ENCODE results near the gene NUTM2G.
"Not testable (repeated sequence)": the region's sequence is repeated elsewhere in the genome, so short reads cannot be mapped to it uniquely, and the experiment has no call there.

Gene NUTM2G

GRCh38 chr9:96928543-96928942, at the start of gene NUTM2G:
NUTM2G (plus strand) TSS chr9:96928843; CDS start chr9:96929025, 182 bp downstream.
- not testable (repeated sequence) for H4K20me1 ChIP-seq (ENCODE audit: insufficient read depth); H3K4me1 ChIP-seq (ENCODE audit: low read depth, poor library complexity, severe bottlenecking)

DNA sequence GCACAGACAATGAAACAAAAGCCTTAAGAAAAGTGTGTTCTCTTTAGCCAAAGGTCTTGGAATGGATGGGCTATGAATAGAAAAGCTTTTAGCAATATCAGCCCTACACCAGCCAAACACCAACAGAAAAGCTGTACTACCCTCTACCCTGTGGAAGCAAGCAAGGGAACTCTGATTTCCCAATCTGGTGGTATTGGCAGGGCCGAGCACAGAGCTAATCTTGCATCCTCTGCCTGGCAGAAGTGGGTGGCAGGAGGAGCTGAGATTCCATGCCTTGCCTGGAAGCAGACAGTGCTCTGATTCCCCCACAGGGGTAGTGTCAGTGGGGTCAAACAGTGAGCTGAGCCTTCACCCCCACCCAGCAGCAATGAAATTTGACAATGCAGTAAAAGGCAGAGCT, 44.7 kb upstream of the NUTM2G start:
- no peak overlapping the region for H3K27ac ChIP-seq
- no peaks in the 10 kb centered on the region for H3K4me1 ChIP-seq (ENCODE audit: low read depth, poor library complexity, severe bottlenecking)
- H2AFZ ChIP-seq (ENCODE audit: low read depth), result no peak overlapping the region
- H3K36me3 ChIP-seq (ENCODE audit: insufficient read depth), result no peaks in the 10 kb centered on the region
- H3K4me2 ChIP-seq, result no peak overlapping the region
- no peaks in the 10 kb centered on the region for H3K79me2 ChIP-seq (ENCODE audit: insufficient read depth, low read depth)
- no peak overlapping the region for H3K4me3 ChIP-seq (IDR thresholded peaks at IDR 0.05; ENCODE audit: insufficient read depth, low read depth, low read length)
- no peaks in the 10 kb centered on the region for H4K20me1 ChIP-seq (ENCODE audit: insufficient read depth)
- H3K9ac ChIP-seq, result no peak overlapping the region
- TF ChIP-seq, protein P1, sequence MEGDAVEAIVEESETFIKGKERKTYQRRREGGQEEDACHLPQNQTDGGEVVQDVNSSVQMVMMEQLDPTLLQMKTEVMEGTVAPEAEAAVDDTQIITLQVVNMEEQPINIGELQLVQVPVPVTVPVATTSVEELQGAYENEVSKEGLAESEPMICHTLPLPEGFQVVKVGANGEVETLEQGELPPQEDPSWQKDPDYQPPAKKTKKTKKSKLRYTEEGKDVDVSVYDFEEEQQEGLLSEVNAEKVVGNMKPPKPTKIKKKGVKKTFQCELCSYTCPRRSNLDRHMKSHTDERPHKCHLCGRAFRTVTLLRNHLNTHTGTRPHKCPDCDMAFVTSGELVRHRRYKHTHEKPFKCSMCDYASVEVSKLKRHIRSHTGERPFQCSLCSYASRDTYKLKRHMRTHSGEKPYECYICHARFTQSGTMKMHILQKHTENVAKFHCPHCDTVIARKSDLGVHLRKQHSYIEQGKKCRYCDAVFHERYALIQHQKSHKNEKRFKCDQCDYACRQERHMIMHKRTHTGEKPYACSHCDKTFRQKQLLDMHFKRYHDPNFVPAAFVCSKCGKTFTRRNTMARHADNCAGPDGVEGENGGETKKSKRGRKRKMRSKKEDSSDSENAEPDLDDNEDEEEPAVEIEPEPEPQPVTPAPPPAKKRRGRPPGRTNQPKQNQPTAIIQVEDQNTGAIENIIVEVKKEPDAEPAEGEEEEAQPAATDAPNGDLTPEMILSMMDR (conservative IDR thresholded peaks at IDR 0.05; ENCODE audit: low read depth, low read length), result no peak
- H3K27me3 ChIP-seq (ENCODE audit: insufficient read depth, low read depth), result no peaks in the 10 kb centered on the region

More at GRCh38 chr9:96928543-96928942, at the start of gene NUTM2G:
- not testable (repeated sequence) for H3K4me2 ChIP-seq; H3K4me3 ChIP-seq (IDR thresholded peaks at IDR 0.05; ENCODE audit: insufficient read depth, low read depth, low read length); H3K27ac ChIP-seq; H3K9ac ChIP-seq; H3K27me3 ChIP-seq (ENCODE audit: insufficient read depth, low read depth); H3K79me2 ChIP-seq (ENCODE audit: insufficient read depth, low read depth); H2AFZ ChIP-seq (ENCODE audit: low read depth); H3K36me3 ChIP-seq (ENCODE audit: insufficient read depth)

DNA sequence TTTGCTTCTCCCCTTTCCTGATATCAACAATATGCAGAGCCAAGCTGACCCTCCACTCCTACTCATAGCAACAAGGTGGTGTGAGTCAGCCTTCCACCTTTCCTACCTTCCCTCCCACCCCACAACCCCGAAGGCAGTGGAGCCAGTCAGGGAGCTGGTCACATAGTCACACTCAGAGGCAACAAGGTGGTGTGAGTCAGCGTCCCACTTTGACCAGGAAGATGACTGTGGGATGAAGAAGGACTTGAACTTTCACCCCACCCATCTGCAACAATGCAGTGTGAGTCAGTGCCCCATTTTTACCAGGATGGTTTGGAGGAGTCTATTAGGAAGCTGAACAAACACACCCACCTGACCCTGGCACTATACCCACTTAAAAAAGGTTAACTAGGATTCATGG, 44.2 kb upstream of the NUTM2G start:
- H2AFZ ChIP-seq (ENCODE audit: low read depth), result no peak overlapping the region
- no peak overlapping the region for H3K27ac ChIP-seq
- no peaks in the 10 kb centered on the region for H3K27me3 ChIP-seq (ENCODE audit: insufficient read depth, low read depth)

GRCh38 chr9:96885424-96885823, 43.2 kb upstream of the NUTM2G start:
- Histone ChIP-seq H2AFZ (ENCODE audit: low read depth) (no peak overlapping the region), H3K4me1 (ENCODE audit: low read depth, poor library complexity, severe bottlenecking) (no peaks in the 10 kb centered on the region), H4K20me1 (ENCODE audit: insufficient read depth) (no peaks in the 10 kb centered on the region), H3K79me2 (ENCODE audit: insufficient read depth, low read depth) (no peaks in the 10 kb centered on the region), H3K4me3 (IDR thresholded peaks at IDR 0.05; ENCODE audit: insufficient read depth, low read depth, low read length) (no peak overlapping the region), H3K27me3 (ENCODE audit: insufficient read depth, low read depth) (no peaks in the 10 kb centered on the region), H3K4me2 (no peak overlapping the region), H3K9ac (no peak overlapping the region), H3K36me3 (ENCODE audit: insufficient read depth) (no peaks in the 10 kb centered on the region), H3K27ac (no peak overlapping the region)
- TF ChIP-seq, protein P1 (conservative IDR thresholded peaks at IDR 0.05; ENCODE audit: low read depth, low read length), result no peak

More for the DNA sequence above, 44.2 kb upstream of the NUTM2G start:
- no peaks in the 10 kb centered on the region for H3K79me2 ChIP-seq (ENCODE audit: insufficient read depth, low read depth)
- H3K4me2 ChIP-seq, result no peak overlapping the region
- no peaks in the 10 kb centered on the region for H4K20me1 ChIP-seq (ENCODE audit: insufficient read depth)
- H3K9ac ChIP-seq, result no peak overlapping the region
- TF ChIP-seq, protein P1 (conservative IDR thresholded peaks at IDR 0.05; ENCODE audit: low read depth, low read length), result no peak
- H3K36me3 ChIP-seq (ENCODE audit: insufficient read depth), result no peaks in the 10 kb centered on the region
- H3K4me3 ChIP-seq (IDR thresholded peaks at IDR 0.05; ENCODE audit: insufficient read depth, low read depth, low read length), result no peak overlapping the region
- H3K4me1 ChIP-seq (ENCODE audit: low read depth, poor library complexity, severe bottlenecking), result no peaks in the 10 kb centered on the region

- Histone ChIP-seq H3K79me2 (ENCODE audit: insufficient read depth, low read depth) (no peaks in the 10 kb centered on the region), H2AFZ (ENCODE audit: low read depth) (no peak overlapping the region), H3K4me3 (IDR thresholded peaks at IDR 0.05; ENCODE audit: insufficient read depth, low read depth, low read length) (no peak overlapping the region), H3K36me3 (ENCODE audit: insufficient read depth) (no peaks in the 10 kb centered on the region), H3K4me2 (no peak overlapping the region), H3K27ac (no peak overlapping the region), H3K27me3 (ENCODE audit: insufficient read depth, low read depth) (no peaks in the 10 kb centered on the region), H4K20me1 (ENCODE audit: insufficient read depth) (no peaks in the 10 kb centered on the region), H3K9ac (no peak overlapping the region), H3K4me1 (ENCODE audit: low read depth, poor library complexity, severe bottlenecking) (no peaks in the 10 kb centered on the region)
- TF ChIP-seq, protein P1 (conservative IDR thresholded peaks at IDR 0.05; ENCODE audit: low read depth, low read length), result no peak
Measured at GRCh38 chr9:96888591-96888990, 40.1 kb upstream of the NUTM2G start.
